HG03571 (cell line): Measurements from ENCODE around the gene CRX.
"Not testable (repeated sequence)": the region's sequence is repeated elsewhere in the genome, so short reads cannot be mapped to it uniquely, and the experiment has no call there.

ENCODE experiments used
- ATAC-seq: cut with Tn5 transposase; IDR thresholded peaks from one replicate; pipeline ENCODE4 v1.9.1; 2021; ENCODE audit not compliant: unreplicated experiment

CRX gene

GRCh38 chr19:47803148-47803547, 18.6 kb upstream of the CRX start:
- ATAC-seq = not testable (repeated sequence)

GRCh38 chr19:47803671-47804070, 18.1 kb upstream of the CRX start:
- ATAC-seq = not testable (repeated sequence)

- not testable (repeated sequence) for ATAC-seq
Measured at GRCh38 chr19:47804451-47804850, 17.3 kb upstream of the CRX start, which contains the start of gene TPRX1. TSS of gene TPRX1 (minus strand) at chr19:47804551. CDS start at chr19:47804539, 12 bp downstream.

GRCh38 chr19:47805313-47805712, 16.4 kb upstream of the CRX start:
- ATAC-seq = no peak

GRCh38 chr19:47806435-47806834, 15.3 kb upstream of the CRX start:
- ATAC-seq = no peak

- ATAC-seq = no peak
Measured at GRCh38 chr19:47813304-47813994, 8.3 kb upstream of the CRX start.

- ATAC-seq = no peak
Measured at GRCh38 chr19:47813995-47814328, 7.8 kb upstream of the CRX start.

- ATAC-seq = not testable (repeated sequence)
Measured at GRCh38 chr19:47816270-47816669, 5.5 kb upstream of the CRX start.

GRCh38 chr19:47818221-47818620, 3.5 kb upstream of the CRX start:
- not testable (repeated sequence) for ATAC-seq

GRCh38 chr19:47819858-47820257, 1.9 kb upstream of the CRX start:
- ATAC-seq = no peak

- ATAC-seq = no peak
Measured at GRCh38 chr19:47820410-47820809, 1.3 kb upstream of the CRX start.

GRCh38 chr19:47824396-47824795, 2.7 kb downstream of the CRX start:
- ATAC-seq = no peak

GRCh38 chr19:47826800-47827199, 5.1 kb downstream of the CRX start:
- no peak for ATAC-seq

- no peak for ATAC-seq
Measured at GRCh38 chr19:47832723-47833122, 11.0 kb downstream of the CRX start.

- ATAC-seq = no peak
Measured at GRCh38 chr19:47836038-47836437, 14.3 kb downstream of the CRX start.

GRCh38 chr19:47839411-47839810, 17.7 kb downstream of the CRX start:
- no peak for ATAC-seq

GRCh38 chr19:47839913-47840312, 18.2 kb downstream of the CRX start:
- ATAC-seq = no peak

- ATAC-seq = no peak
Measured at GRCh38 chr19:47842941-47843340, 21.2 kb downstream of the CRX start.

GRCh38 chr19:47848425-47848822, 26.7 kb downstream of the CRX start:
- ATAC-seq = no peak

GRCh38 chr19:47848823-47849473, 27.2 kb downstream of the CRX start:
- no peak for ATAC-seq

- ATAC-seq = no peak
Measured at GRCh38 chr19:47853003-47853402, 31.3 kb downstream of the CRX start.

GRCh38 chr19:47854459-47854858, 32.7 kb downstream of the CRX start:
- no peak for ATAC-seq

- ATAC-seq = not testable (repeated sequence)
Measured at GRCh38 chr19:47858231-47858630, 36.5 kb downstream of the CRX start.
